HepG2 (cell line): ENCODE data around the gene TUBB4A. TPM values are rescaled to one million over a fixed set of nuclear protein-coding genes. Genes with fewer than 3 reads are reported as not detected.
"Not testable (repeated sequence)": the region's sequence is repeated elsewhere in the genome, so short reads cannot be mapped to it uniquely, and the experiment has no call there.

ENCODE experiments used
- ATAC-seq: fragments of 200-7000 bp; cut with Tn5 transposase; 3 replicates; pipeline ENCODE4 v1.9.1; 2020; ENCODE audit warnings: mild to moderate bottlenecking, moderate library complexity
- BruUV-seq: library from RNA; stranded (reverse); fragments of 400-500 nt; replicated peaks from 2 replicates; lab custom pipeline; 2021; lab: Mats Ljungman, UMichigan
- CTCF ChIA-PET: fragments of 300-600 bp; formaldehyde crosslinking; extraction: SDS; loops from one replicate; lab custom pipeline; 2021; ENCODE audit warnings: low total read pairs, inconsistent platforms, low intra/inter-chr PET ratio; lab: Yijun Ruan, JAX
- POLR2A ChIA-PET: fragments of 350-600 bp; sonication (Branson Sonifier 250); formaldehyde crosslinking; loops from one replicate; lab custom pipeline; 2020; ENCODE audit warnings: antibody characterized with exemption, inconsistent platforms; lab: Yijun Ruan, JAX
- DNase-seq: peaks from one replicate; pipeline ENCODE4 v3.0.0-alpha.2; 2015; ENCODE audit warnings: low spot score
- FAIRE-seq: peaks from 3 replicates; lab custom pipeline; 2011; peaks lifted over from hg19 to GRCh38; lab: Jason Lieb, UNC
- H2AFZ ChIP-seq: one replicate; pipeline ENCODE4 v1.6.1; 2011; ENCODE audit warnings: low read length, inconsistent platforms
- H3K27ac ChIP-seq: fragments of 300-600 bp; 3 replicates; pipeline ENCODE4 v1.8.0; 2011; ENCODE audit warnings: mixed run types, mild to moderate bottlenecking, mixed read lengths, low read length, inconsistent platforms; ENCODE audit not compliant: insufficient read depth; ENCODE audit errors: extremely low read length
- H3K27me3 ChIP-seq, 2 experiments: fragments of 200-600 bp in 1 of 2; 2 replicates in 1 of 2; 3 replicates in 1 of 2; pipeline versions ENCODE4 v1.6.0 to v1.8.0; 2011; ENCODE audit warnings: low read length in 2 of 2, mild to moderate bottlenecking in 2 of 2, moderate library complexity in 2 of 2, inconsistent platforms in 1 of 2; ENCODE audit not compliant: insufficient read depth in 2 of 2, control insufficient read depth in 1 of 2
- H3K36me3 ChIP-seq, 2 experiments: fragments of 200-600 bp in 1 of 2; replicated peaks in 1 of 2; 2 replicates in 1 of 2; 3 replicates in 1 of 2; pipeline versions ENCODE4 v1.5.1 to v1.8.0; 2011; ENCODE audit warnings: low read length in 2 of 2, inconsistent platforms in 1 of 2; ENCODE audit not compliant: insufficient read depth in 2 of 2, control insufficient read depth in 1 of 2
- H3K4me1 ChIP-seq: 2 replicates; pipeline ENCODE4 v1.5.1; 2012; ENCODE audit warnings: low read length, inconsistent platforms; ENCODE audit not compliant: insufficient read depth
- H3K4me2 ChIP-seq: 2 replicates; pipeline ENCODE4 v1.6.0; 2011; ENCODE audit warnings: low read depth, low read length, inconsistent platforms
- H3K4me3 ChIP-seq, 3 experiments: fragments of 200-600 bp in 1 of 3; sonication (generic), shearing (Covaris generic) in 1 of 3; replicated peaks in 1 of 3; 2 replicates each; pipeline ENCODE4 v1.5.1; 2011 to 2016; ENCODE audit warnings: low read length in 3 of 3, inconsistent platforms in 2 of 3, low read depth in 2 of 3, mild to moderate bottlenecking in 2 of 3, control low read depth in 1 of 3, mixed read lengths in 1 of 3; ENCODE audit not compliant: insufficient read depth in 1 of 3
- H3K79me2 ChIP-seq: one replicate; pipeline ENCODE4 v1.6.1; 2011; ENCODE audit warnings: low read length, inconsistent platforms; ENCODE audit not compliant: insufficient read depth
- H3K9ac ChIP-seq: 2 replicates; pipeline ENCODE4 v1.6.0; 2011; ENCODE audit warnings: mild to moderate bottlenecking, low read depth, low read length, inconsistent platforms; ENCODE audit not compliant: insufficient read depth
- H3K9me3 ChIP-seq: 2 replicates; pipeline ENCODE4 v1.5.1; 2012; ENCODE audit warnings: mild to moderate bottlenecking, low read length
- H4K20me1 ChIP-seq: 2 replicates; pipeline ENCODE4 v1.6.0; 2011; ENCODE audit warnings: inconsistent platforms, mild to moderate bottlenecking, low read length, moderate library complexity; ENCODE audit not compliant: insufficient read depth
- FOXA3 ChIP-seq: IDR thresholded peaks from 2 replicates; pipeline ENCODE4 v1.6.1; 2016; ENCODE audit warnings: missing genetic modification reagents, missing compliant biosample characterization
- FOXK1 ChIP-seq: sonication (generic); formaldehyde crosslinking; IDR thresholded peaks from 2 replicates; pipeline ENCODE4 v1.4.0; 2020; ENCODE audit warnings: low read depth, missing genetic modification reagents, borderline replicate concordance
- FOXP1 ChIP-seq, 2 experiments: fragments of 450-650 bp in 1 of 2; IDR thresholded peaks; 2 replicates each; pipeline ENCODE4 v1.6.1; 2017 to 2018; ENCODE audit warnings: antibody characterized with exemption in 1 of 2
- GATAD2A ChIP-seq: IDR thresholded peaks from 2 replicates; pipeline ENCODE4 v1.6.1; 2016
- HDAC1 ChIP-seq: sonication (generic); formaldehyde crosslinking; IDR thresholded peaks from 2 replicates; pipeline ENCODE4 v1.5.1; 2020; ENCODE audit warnings: mild to moderate bottlenecking, missing genetic modification reagents
- KDM1A ChIP-seq: IDR thresholded peaks from 2 replicates; pipeline ENCODE4 v1.6.1; 2016; ENCODE audit warnings: missing compliant biosample characterization
- RARA ChIP-seq: IDR thresholded peaks from 2 replicates; pipeline ENCODE4 v1.6.1; 2016; ENCODE audit warnings: missing genetic modification reagents, missing compliant biosample characterization
- RCOR2 ChIP-seq: IDR thresholded peaks from 2 replicates; pipeline ENCODE4 v1.6.1; 2016; ENCODE audit warnings: missing biosample characterization, missing genetic modification reagents
- SAP130 ChIP-seq: IDR thresholded peaks from 2 replicates; pipeline ENCODE4 v1.6.1; 2016; ENCODE audit warnings: low read depth
- SMAD3 ChIP-seq: sonication (generic); formaldehyde crosslinking; IDR thresholded peaks from 2 replicates; pipeline ENCODE4 v1.4.0; 2020; ENCODE audit warnings: missing genetic modification reagents
- TEAD3 ChIP-seq: optimal IDR thresholded peaks from 2 replicates; pipeline ENCODE3; 2016; ENCODE audit warnings: borderline replicate concordance
- ZBTB3 ChIP-seq: sonication (generic); formaldehyde crosslinking; IDR thresholded peaks from 2 replicates; pipeline ENCODE4 v1.4.0; 2020; ENCODE audit warnings: low read depth, mild to moderate bottlenecking, moderate library complexity, missing genetic modification reagents, borderline replicate concordance
- ZNF205 ChIP-seq: IDR thresholded peaks from 2 replicates; pipeline ENCODE4 v1.6.1; 2018; ENCODE audit warnings: missing biosample characterization, missing genetic modification reagents
- ZNF460 ChIP-seq: sonication (generic); formaldehyde crosslinking; IDR thresholded peaks from 2 replicates; pipeline ENCODE4 v1.5.1; 2020; ENCODE audit warnings: missing genetic modification reagents, mild to moderate bottlenecking, borderline replicate concordance
- ZNF629 ChIP-seq: sonication (generic); formaldehyde crosslinking; conservative IDR thresholded peaks from 2 replicates; pipeline ENCODE4 v1.5.0; 2020; ENCODE audit warnings: missing genetic modification reagents
- ZNF644 ChIP-seq: IDR thresholded peaks from 2 replicates; pipeline ENCODE4 v1.6.1; 2016; ENCODE audit warnings: low read depth
- WGBS: methylation state at CpG from one replicate; pipeline ENCODE4 v1.1.6; 2017; ENCODE audit warnings: low lambda C conversion rate; 5-methylcytosine and 5-hydroxymethylcytosine counted together
- in situ Hi-C: cut with HindIII; loops from 2 replicates; pipeline ENCODE4 v1.10.0; 2017; ENCODE audit warnings: low pct_unique_long_range_greater_than_20kb; ENCODE audit not compliant: extremely low pct_ligation_motif_present
- intact Hi-C: fragments of 100-400 bp; cut with micrococcal nuclease; formaldehyde crosslinking; loops from one replicate; pipeline ENCODE4 v1.10.0; 2022; ENCODE audit not compliant: unreplicated experiment
- polyA plus RNA-seq, 8 experiments: library from polyadenylated mRNA; depleted of rRNA in 3 of 8; stranded (reverse) in 7 of 8; unstranded in 1 of 8; fragments of >200 nt; fragmentation: Illumina TruSeq in 4 of 8; extraction: Trizol in 4 of 8; gene quantifications; 2 replicates each; pipeline versions ENCODE4 v1.2.1 to v1.2.3, GENCODE V29; 2011 to 2016; ENCODE audit warnings: low read depth in 4 of 8, missing spikeins in 1 of 8, mixed read lengths in 1 of 8; ENCODE audit not compliant: insufficient read depth in 1 of 8
- total RNA-seq, 5 experiments: library from RNA; depleted of rRNA; stranded (reverse); fragments of >200 nt; fragmentation: Illumina TruSeq; extraction: Trizol; gene quantifications; 2 replicates each; pipeline ENCODE4 v1.2.3, GENCODE V29; 2016; ENCODE audit warnings: low read depth in 1 of 5
- TF ChIP-seq, protein P1 (sequence below): IDR thresholded peaks from 2 replicates; pipeline ENCODE4 v1.6.1; 2018; ENCODE audit warnings: missing genetic modification reagents, mild to moderate bottlenecking, missing compliant biosample characterization
- TF ChIP-seq, protein P2 (sequence below): IDR thresholded peaks from 2 replicates; pipeline ENCODE4 v1.4.0; 2020; ENCODE audit warnings: mild to moderate bottlenecking, missing genetic modification reagents
- TF ChIP-seq, protein P3 (sequence below): fragments of 450-650 bp; IDR thresholded peaks from 2 replicates; pipeline ENCODE4 v1.6.1; 2016

TUBB4A gene
- total and polyA plus RNA-seq, 2 of the 13 experiments (the other 11 are each of a cell fraction or from before 2014, with no cell fraction given), result not detected

- H3K9ac ChIP-seq; H3K4me3 ChIP-seq; H3K79me2 ChIP-seq; H2AFZ ChIP-seq; H4K20me1 ChIP-seq; ATAC-seq; H3K4me2 ChIP-seq; intact Hi-C loops; H3K27ac ChIP-seq; CTCF ChIA-PET; FAIRE-seq; DNase-seq; H3K36me3 ChIP-seq; BruUV-seq; H3K9me3 ChIP-seq; in situ Hi-C loops; H3K27me3 ChIP-seq; TF ChIP-seq FOXP1 (IDR thresholded peaks at IDR 0.05): not testable (repeated sequence)
- 51% methylated on average over 9 of the region's 9 CpGs for WGBS
- H3K4me1 ChIP-seq, result peaks cover 45% of the 10 kb centered on the region
- POLR2A ChIA-PET, result interaction anchor here (1.3 kb wide), 1 partner anchor 9 kb away, joined by 3 read pairs; no protein-coding TSS in a partner anchor
- TF ChIP-seq ZNF460 (CRISPR knock-in tag) (peak; percentile 57; the same call in 1 of the 2 replicates), FOXK1 (CRISPR knock-in tag) (peak; percentile 66; the same call in 1 of the 2 replicates), ZNF629 (peak; percentile 75), SMAD3 (CRISPR knock-in tag) (0 out of 2 replicates have a peak, but pooled peaks have one; percentile 43), SAP130 (CRISPR knock-in tag) (peak; percentile 35; the same call in 1 of the 2 replicates), ZNF644 (CRISPR knock-in tag) (0 out of 2 replicates have a peak, but pooled peaks have one; percentile 24), ZBTB3 (CRISPR knock-in tag) (peak; percentile 52; the same call in 1 of the 2 replicates), RARA (CRISPR knock-in tag) (0 out of 2 replicates have a peak, but pooled peaks have one; percentile 13), KDM1A (CRISPR knock-in tag) (0 out of 2 replicates have a peak, but pooled peaks have one; percentile 61), FOXA3 (CRISPR knock-in tag) (peak; percentile 66), ZNF205 (peak; percentile 64), HDAC1 (CRISPR knock-in tag) (peak; percentile 52; the same call in 1 of the 2 replicates), TEAD3 (peak; percentile 9), RCOR2 (CRISPR knock-in tag) (0 out of 2 replicates have a peak, but pooled peaks have one; percentile 35), FOXP1 (CRISPR knock-in tag; IDR thresholded peaks at IDR 0.05) (peak; percentile 61), GATAD2A (CRISPR knock-in tag) (peak; percentile 27; the same call in 1 of the 2 replicates)
- TF ChIP-seq, protein P1, sequence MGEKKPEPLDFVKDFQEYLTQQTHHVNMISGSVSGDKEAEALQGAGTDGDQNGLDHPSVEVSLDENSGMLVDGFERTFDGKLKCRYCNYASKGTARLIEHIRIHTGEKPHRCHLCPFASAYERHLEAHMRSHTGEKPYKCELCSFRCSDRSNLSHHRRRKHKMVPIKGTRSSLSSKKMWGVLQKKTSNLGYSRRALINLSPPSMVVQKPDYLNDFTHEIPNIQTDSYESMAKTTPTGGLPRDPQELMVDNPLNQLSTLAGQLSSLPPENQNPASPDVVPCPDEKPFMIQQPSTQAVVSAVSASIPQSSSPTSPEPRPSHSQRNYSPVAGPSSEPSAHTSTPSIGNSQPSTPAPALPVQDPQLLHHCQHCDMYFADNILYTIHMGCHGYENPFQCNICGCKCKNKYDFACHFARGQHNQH (CRISPR knock-in tag), result peak; percentile 23; the same call in 1 of the 2 replicates
- TF ChIP-seq, protein P2, sequence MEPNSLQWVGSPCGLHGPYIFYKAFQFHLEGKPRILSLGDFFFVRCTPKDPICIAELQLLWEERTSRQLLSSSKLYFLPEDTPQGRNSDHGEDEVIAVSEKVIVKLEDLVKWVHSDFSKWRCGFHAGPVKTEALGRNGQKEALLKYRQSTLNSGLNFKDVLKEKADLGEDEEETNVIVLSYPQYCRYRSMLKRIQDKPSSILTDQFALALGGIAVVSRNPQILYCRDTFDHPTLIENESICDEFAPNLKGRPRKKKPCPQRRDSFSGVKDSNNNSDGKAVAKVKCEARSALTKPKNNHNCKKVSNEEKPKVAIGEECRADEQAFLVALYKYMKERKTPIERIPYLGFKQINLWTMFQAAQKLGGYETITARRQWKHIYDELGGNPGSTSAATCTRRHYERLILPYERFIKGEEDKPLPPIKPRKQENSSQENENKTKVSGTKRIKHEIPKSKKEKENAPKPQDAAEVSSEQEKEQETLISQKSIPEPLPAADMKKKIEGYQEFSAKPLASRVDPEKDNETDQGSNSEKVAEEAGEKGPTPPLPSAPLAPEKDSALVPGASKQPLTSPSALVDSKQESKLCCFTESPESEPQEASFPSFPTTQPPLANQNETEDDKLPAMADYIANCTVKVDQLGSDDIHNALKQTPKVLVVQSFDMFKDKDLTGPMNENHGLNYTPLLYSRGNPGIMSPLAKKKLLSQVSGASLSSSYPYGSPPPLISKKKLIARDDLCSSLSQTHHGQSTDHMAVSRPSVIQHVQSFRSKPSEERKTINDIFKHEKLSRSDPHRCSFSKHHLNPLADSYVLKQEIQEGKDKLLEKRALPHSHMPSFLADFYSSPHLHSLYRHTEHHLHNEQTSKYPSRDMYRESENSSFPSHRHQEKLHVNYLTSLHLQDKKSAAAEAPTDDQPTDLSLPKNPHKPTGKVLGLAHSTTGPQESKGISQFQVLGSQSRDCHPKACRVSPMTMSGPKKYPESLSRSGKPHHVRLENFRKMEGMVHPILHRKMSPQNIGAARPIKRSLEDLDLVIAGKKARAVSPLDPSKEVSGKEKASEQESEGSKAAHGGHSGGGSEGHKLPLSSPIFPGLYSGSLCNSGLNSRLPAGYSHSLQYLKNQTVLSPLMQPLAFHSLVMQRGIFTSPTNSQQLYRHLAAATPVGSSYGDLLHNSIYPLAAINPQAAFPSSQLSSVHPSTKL (CRISPR knock-in tag), result peak; percentile 22; the same call in 1 of the 2 replicates
- TF ChIP-seq, protein P3, sequence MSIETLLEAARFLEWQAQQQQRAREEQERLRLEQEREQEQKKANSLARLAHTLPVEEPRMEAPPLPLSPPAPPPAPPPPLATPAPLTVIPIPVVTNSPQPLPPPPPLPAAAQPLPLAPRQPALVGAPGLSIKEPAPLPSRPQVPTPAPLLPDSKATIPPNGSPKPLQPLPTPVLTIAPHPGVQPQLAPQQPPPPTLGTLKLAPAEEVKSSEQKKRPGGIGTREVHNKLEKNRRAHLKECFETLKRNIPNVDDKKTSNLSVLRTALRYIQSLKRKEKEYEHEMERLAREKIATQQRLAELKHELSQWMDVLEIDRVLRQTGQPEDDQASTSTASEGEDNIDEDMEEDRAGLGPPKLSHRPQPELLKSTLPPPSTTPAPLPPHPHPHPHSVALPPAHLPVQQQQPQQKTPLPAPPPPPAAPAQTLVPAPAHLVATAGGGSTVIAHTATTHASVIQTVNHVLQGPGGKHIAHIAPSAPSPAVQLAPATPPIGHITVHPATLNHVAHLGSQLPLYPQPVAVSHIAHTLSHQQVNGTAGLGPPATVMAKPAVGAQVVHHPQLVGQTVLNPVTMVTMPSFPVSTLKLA, result peak; percentile 12; the same call in 1 of the 2 replicates
These were observed 6.1 kb upstream of the TUBB4A start for GRCh38 chr19:6508028-6508771.
